ENCODE data around the gene HNMT.
"Not testable (repeated sequence)": the region's sequence is repeated elsewhere in the genome, so short reads cannot be mapped to it uniquely, and the experiment has no call there.

HNMT gene

DNA sequence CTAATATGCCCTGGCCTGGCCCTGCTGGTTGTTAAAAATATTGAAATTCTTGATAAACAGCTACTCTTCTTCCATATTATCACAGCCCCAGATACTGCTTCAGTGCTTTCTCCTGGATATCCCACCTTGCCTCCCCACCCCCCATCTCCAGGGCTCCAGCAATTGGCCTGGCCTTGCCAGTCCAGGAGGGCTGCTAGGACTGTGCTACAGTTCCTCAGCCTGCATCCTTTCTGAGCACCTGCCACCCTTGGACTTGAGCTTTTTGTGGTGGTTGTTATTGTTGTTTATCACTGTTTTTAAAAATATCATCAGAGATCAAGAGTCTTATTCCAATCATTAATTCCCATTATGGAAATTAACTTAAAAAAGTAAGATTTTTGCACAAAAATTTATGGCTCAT is 13.5 kb downstream of the HNMT start:
- no peak for DNase-seq

DNA sequence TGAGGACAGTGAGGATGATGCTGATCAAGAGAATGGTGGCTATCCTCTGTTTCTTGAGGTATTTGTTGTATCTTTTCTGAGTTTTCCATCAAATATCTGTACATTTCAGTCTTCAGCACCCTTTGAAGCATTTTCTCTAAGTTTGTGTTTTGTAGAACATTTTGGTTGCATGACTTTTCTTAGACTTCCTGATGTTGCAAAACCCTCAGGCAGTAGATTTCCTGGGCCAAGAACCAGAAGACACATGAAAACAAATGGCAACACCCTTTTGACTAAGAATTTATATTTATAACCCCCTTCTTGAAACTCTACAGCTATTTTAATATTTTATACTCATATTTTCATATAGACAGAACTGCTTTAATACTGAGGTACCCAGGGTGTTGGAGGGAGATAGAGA is 16.2 kb downstream of the HNMT start:
- no peak for DNase-seq

DNA sequence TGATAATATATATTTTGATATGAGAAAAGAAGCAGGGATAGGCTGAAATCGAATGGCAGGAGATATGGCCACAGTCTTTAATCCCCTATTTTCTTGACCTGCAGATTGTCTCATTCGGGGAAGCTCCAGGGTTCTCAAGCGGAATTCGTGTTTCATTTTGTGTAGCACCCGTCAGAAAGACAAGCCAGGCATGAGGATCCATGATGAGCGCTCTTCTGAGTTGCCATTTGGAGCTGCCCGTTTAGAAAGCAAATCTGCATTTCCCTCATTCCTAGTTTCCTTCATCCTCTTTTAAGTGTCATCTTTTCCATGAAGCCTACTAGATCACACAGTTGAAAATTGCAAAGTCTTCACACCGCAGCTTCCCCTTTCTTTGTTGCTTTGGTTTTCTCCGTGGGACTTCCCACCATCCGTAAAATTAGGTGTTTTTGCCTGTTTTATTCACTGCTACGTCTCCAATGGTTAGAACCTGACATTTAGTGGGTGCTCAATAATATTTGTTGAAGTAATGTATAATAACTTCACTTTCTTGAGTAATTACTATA is 16.9 kb downstream of the HNMT start:
- DNase-seq = no peak

DNA sequence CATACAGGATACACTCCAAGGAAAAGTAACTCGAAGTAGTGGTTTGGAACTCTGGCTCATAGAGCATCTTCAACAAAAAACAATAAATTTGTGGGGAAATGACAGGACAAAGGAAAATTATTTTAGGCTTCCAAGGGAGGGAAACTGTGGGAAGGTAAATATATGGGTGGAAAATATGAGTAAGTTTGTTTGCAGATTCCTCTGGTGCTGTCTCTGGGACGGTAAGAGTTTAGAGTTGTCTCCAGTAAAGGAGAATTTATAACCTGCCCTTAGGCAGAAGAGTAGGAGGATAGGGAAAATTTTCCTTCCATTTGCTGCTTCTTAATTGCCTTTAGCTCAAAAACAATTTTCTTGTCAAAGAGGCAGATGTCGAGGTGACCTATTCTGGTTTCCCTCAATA is 19.3 kb downstream of the HNMT start:
- no peak for DNase-seq

DNA sequence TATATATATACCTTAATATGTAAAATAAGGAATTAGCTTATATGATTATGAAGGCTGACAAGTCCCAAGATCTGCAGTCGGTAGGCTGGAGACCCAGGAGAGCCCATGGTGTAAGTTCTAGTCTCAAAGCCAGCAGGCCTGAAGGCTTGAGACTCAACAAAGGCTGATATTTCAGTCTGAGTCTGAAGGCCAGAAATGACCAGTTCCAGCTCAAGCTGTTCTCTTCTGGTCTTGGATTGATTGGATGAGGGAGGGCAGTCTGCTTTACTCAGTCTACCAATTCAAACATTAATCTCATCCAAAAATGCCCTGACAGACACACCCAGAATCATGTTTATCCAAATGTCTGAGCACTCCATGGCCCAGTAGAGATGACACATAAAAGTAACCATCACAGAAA is 22.0 kb downstream of the HNMT start:
- no peak for DNase-seq

DNA sequence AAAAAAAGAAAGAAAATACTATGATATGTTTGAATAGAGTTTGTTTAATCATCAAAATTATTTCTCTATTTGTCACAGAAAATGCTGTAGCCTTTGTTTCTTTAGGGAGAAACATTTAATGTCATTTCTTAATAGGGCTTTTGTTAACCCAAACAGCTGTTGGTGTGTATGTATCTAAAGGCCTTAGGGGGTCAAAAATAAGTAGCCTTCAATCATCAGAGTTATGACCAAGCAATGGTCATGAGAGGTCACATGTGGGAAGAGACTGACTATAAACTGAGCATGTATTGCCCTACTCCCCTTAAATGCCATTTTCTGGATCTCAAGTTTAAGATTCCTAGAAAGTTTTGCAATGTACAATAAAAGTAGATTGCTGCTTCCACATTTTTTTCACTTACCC is 22.7 kb downstream of the HNMT start:
- no peak for DNase-seq

DNA sequence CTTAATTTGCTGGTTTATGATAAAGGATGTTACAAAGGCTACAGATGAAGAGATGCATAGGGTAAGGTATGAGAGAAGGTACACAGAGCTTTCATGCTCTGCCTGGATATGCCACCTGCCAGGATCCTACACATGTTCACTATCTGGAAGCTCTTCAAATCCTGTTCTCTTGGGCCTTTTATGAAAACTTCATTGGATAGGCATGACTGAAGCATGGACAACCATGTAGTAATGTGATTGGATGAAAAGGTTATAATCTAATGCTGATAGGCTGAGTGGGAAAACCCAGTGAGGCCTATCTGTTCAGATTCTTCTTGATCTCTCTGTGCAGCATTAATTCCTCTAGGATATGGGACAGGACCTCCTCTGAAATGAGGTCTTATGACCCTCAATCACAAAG is 26.8 kb downstream of the HNMT start:
- DNase-seq = no peak

DNA sequence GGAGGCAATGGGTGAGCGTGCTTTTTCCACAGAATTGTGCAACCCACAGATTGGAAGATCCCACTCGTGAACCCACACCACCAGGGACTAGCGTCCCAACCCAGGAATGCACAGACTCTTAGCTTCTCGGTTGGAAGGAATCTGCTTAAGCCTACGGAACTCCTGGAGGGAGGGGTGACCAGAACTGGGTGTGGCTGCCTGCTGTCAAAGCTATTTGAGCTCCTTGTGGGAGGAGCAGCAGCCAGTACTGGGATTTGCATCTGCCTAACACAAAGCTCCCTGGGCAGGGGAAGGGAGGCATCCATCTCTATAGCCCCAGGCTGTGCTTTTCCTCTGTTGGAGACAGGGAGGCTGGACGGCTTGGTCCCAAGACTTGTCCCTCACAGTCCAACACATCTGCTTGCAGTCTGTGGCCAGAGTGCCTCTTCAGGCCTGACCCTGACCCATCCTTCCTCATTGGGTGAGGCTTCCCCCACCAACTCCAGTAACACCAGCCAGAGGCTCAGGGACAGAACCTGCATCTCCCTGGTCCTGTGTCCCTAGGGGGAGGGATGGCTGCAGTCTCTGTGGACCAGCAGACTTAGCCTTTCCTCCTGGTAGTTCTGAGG is 27.9 kb downstream of the HNMT start:
- DNase-seq = no peak

DNA sequence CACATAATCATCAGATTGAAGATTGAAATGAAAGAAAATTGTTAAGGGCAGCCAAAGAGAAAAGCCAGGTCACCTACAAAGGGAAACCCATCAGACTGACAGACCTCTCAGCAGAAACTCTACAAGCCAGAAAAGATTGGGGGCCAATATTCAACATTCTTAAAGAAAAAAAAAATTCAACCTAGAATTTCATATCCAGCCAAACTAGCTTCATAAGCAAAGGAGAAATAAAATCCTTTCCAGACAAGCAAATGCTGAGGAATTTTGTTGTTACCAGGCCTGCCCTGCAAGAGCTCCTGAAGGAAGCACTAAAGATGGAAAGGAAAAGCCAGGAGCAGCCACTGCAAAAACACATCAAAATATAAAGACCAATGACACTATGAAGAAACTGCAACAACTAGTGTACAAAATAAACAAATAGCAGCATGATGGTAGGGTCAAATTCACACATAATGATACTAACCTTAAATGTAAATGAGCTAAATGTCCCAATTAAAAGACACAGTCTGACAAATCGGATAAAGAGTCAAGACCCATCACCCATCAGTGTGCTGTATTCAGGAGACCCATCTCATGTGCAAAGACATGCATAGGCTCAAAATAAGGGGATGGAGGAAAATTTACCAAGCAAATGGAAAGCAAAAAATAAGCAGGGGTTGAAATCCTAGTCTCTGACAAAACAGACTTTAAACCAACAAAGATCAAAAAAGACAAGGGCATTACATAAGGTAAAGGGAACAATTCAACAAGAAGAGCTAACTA is 29.6 kb downstream of the HNMT start:
- DNase-seq = not testable (repeated sequence)

DNA sequence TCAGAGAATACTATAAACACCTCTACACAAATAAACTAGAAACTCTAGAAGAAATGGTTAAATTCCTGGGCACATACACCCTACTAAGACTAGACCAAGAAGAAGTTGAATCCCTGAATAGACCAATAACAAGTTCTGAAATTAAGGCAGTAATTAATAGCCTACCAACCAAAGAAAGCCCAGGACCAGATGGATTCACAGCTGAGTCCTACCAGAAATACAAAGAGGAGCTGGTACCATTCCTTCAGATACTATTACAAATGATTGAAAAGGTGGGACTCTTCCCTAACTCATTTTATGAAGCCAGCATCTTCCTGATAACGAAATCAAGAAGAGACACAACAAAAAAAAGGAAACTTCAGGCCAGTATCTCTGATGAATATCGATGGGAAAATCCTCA is 31.1 kb downstream of the HNMT start:
- not testable (repeated sequence) for DNase-seq

DNA sequence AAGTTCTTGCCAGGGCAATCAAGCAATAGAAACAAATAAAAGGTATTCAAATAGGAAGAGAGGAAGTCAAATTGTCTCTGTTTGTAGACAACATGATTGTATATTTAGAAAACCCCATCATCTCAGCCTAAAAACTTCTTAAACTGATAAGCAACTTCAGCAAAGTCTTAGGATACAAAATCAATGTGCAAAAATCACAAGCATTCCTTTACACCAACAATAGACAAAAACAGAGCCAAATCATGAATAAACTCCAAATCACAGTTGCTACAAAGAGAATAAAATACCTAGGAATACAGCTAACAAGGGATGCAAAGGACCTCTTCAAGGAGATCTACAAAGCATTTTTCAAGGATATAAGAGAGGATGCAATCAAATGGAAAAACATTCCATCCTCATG is 31.9 kb downstream of the HNMT start:
- not testable (repeated sequence) for DNase-seq

DNA sequence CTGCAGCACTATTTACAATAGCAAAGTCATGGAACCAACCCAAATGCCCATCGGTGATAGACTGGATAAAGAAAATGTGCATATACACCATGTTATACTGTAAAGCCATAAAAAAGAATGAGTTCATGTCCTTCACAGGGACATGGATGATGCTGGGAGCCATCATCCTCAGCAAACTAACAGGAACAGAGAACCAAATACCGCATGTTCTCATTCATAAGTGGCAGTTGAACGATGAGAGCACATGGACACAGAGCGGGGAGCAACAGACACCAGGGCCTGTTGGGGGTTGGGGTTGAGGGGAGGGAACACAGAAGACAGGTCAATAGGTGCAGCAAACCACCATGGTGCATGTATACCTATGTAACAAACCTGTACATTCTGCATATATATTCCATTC is 33.5 kb downstream of the HNMT start:
- no peak for DNase-seq

DNA sequence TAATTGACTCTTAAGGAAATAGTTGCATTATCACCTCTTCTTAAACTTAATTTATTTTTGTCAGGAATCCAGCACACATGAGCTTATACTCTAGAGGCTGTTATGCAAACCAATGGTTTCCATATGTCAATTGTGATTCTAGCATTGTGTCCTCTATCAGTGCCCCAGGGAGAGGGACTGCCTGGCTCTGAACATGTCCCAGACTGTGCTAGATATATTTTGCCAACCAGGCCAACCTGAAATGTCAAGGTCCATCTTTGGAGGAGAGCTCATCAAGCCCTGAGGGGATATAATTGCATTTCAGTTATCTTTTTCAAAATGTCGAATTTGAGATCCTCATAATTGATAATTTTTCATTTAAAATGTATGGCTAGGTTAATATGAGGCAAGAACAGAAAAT is 34.2 kb downstream of the HNMT start:
- no peak for DNase-seq

DNA sequence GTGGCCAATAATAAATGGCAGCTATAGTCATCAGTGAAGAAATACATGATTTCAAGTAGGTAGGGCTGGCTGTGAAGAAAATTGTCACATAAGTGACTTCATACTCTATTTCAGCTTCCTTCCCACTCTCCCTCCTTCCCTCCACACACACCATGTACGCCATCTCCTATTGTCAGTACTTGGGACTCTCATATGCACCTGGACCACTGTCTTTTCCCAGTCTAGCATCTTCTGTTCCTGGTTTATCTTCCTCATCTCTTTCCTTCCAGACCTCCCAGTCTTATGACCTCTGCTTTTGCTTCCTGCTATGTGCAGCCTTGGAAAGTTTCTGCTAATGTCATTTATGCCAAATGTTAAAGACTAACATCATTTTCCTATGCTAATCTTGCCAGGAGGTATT is 35.0 kb downstream of the HNMT start:
- no peak for DNase-seq

DNA sequence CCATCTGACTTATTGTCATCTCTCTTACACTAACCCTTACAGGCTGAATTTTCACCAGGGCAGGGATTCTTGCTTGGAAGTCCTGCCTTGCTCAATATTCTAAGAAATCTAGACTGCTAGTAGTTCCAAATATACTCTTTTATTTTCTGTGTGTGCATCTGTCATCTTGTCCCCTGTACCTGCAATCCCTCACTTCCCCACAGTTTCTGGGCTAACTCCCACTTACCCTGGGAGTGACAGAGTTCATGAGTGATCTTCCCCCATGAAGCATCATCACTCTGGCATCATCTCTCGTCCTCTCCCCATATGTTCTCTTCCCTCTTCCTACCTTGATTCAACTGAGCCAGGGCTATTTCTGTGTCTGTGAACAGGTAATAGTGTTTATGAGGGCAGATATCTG is 35.7 kb downstream of the HNMT start:
- no peak for DNase-seq

DNA sequence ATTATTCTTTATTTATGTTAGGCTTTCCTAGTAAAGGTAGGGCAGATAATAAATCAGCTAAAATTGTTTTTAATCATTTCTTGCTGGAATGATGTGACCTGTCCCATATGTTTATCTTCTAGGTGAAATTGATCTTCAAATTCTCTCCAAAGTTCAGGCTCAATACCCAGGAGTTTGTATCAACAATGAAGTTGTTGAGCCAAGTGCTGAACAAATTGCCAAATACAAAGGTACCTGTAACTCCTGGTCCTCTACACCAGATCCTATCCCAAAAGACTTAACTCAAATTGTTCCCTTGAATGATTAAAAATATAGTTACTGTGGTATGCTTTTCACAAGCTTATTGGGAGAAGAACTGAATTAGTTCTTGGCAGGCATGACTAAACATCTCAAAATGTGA is 36.5 kb downstream of the HNMT start:
- no peak for DNase-seq

DNA sequence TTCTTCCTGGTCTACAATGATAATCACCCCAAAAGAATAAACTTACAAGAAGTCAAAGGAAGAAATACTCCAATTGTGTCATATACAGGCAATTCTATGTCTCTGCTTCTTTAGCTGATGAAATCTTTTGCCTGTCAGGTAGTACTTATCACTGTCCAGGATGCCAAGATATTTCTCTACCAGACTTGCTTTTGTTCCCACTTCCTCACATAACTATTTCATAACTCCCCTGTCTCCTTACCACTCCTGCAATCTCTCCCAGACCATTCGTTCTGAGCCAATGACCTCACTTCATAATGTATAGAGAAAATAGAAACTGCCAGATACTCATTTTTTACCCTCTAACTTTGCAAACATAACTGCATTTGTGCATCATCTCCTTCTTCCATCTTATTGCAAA is 39.1 kb downstream of the HNMT start:
- DNase-seq = no peak

DNA sequence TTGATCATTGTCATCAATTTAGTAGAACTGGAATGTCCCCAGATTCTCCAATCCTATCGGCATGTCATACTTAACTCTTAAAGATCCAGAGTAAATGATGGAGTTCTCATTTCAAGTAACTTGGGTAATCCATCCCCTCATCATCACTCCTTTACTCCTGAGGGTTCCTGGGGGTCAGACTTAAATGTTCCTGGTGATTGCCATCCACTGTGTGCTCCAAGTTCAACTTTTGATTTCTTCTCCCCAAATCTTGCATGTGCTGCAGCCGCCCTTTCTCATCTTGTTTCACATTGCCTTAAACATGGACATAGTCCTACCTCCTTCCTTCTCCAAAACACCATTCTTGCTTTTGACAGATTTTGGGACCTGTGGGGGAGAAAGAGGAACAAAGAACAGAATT is 43.2 kb downstream of the HNMT start:
- DNase-seq = no peak

DNA sequence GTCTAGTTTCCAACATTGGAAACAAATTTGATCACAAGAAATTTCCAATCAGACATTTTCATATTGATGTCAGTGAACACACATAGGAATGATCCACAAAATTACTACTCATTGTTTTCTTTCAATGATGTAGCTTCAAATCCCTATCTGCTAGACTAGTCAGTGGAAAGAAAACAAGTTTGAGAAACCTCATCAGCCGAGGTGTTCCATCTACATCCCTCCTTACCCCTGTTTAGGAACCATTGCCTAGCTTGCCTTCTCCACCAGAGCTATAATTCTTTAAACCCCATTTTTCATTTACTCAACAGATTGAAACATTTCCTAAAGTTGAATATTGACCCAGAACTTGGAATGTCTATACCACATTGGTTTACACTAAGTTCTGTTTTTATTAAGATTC is 45.3 kb downstream of the HNMT start:
- no peak for DNase-seq

DNA sequence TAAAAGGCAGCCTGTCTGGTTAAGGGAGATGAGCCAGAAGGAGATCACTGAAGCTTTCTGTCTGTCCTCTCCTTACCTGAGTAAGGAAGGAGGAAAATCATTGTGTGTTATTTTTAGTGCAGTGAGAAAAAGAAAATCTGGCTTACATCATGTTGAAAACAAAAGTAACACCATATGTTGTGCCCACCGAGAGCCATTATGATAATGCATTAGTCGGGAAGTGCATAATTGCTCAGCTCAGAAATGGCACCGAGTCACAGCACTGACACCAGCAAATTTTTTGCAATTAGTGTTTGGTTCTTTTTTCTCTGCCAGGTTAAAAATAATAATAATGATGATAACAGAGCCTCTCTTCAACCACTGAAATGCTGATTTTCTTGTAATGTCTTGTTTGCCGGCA is 46.6 kb downstream of the HNMT start:
- peak in 1 of 2 experiments; percentile 28 for DNase-seq

DNA sequence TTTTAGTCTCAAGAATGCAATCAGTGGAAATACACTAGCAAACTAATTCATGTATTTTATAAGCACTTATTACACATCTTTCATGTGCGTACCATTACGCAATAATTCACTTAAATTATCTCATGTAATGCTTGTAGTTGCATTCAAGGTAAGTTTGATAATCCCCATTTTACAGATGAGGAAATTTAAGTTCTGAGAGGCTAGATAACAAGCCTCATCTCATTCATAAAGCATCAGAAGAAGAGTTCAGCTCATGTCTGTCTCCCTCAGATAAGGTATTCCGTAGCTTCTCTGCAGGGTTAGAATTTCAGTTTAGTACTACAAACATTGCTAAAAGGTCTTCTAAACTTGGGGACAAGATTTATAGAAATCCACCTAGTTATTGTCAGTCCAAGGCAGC is 47.8 kb downstream of the HNMT start:
- no peak for DNase-seq

DNA sequence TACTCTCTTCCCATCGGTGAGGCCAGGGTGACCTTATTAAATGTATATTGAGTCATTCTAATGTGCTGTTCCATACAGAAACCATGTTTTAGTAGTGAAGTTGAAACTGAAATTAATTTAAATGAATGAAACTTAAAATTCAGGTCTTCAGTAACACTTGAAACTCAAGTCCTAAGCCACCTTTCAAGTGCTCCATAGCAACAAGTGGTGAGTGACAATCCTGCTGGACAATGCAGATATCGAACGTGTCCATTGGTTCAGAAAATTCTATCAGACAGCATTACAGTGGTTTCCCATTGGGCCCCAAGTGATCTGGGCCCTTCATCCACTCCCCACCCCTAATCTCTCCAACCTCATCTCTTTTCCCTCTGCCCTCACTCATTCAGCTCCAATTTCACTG is 48.7 kb downstream of the HNMT start:
- no peak for DNase-seq

DNA sequence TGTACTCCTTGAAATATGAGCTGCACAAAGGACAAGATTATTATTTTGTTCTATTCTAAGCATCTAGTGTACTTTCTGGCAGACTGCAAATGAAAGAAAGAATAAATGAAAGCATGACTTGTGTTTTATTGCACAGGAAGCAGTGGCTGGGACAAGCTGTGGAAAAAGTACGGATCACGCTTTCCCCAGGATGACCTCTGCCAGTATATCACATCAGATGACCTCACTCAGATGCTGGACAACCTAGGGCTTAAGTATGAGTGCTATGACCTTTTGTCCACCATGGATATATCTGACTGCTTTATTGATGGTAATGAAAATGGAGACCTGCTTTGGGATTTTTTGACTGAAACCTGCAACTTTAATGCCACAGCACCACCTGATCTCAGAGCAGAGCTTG is 49.4 kb downstream of the HNMT start:
- no peak for DNase-seq

DNA sequence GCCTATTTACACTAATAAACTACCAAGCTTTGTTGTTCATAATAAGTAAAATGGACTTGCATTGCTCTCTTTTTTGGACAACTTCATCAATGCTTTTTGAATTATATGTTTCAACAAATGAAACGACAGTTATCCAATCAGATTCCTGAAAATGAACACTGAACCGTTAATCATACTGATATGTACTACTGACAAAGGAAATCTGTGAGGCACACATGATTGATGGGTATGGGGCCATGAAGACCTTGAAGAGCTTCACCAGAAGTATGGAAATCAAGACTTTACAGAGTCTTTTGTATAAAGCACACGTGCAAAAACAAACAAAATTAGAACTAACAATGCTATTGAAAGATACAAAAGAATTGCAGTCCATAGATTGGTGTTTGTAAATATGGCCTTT is 51.2 kb downstream of the HNMT start:
- DNase-seq = no peak
